ENCODE data around the gene APLP2. TPM values are rescaled to one million over a fixed set of nuclear protein-coding genes. Genes with fewer than 3 reads are reported as not detected.

The APLP2 gene
- polyA plus RNA-seq, 3 donors: 486 to 622 (median 591) TPM

Small RNA genes lying within 50 kb of the gene (small RNA-seq; reads per million reads assigned to genes)
- gene RF00015 (ENCODE audit: insufficient read length, low read depth) (not detected), gene RPL34P21 (ENCODE audit: insufficient read length, low read depth) (not detected)

Other genes with a start within 250 kb of the APLP2 start
- gene NFRKB, start 174.3 kb upstream of the APLP2 start, polyA plus RNA-seq: 10 to 100 TPM in 1 of 3 donors, 1 to 10 TPM in 2; 5.8 to 25.6 (median 9.1) TPM
- gene PRDM10, start 67.1 kb upstream of the APLP2 start, polyA plus RNA-seq: 1 to 10 TPM in 2 of 3 donors, under 1 TPM in 1; 0.64 to 5.6 (median 1.1) TPM
- gene ST14, start 89.9 kb downstream of the APLP2 start, polyA plus RNA-seq: 10 to 100 TPM; 13.3 to 36.0 (median 23.6) TPM
- gene ZBTB44, start 245.0 kb downstream of the APLP2 start, polyA plus RNA-seq: 10 to 100 TPM in 1 of 3 donors, 1 to 10 TPM in 2; 2.4 to 21.3 (median 2.7) TPM